ENCODE measurements around the gene NEMP1. TPM values are rescaled to one million over a fixed set of nuclear protein-coding genes. Genes with fewer than 3 reads are reported as not detected.
A peak's percentile ranks its signal among the peaks of the same experiment; 100 is the strongest.

The NEMP1 gene
- total and polyA plus RNA-seq, 2 of the 13 experiments (the other 11 are each of a cell fraction or from before 2014, with no cell fraction given) = 11.4 to 12.9 TPM

DNA sequence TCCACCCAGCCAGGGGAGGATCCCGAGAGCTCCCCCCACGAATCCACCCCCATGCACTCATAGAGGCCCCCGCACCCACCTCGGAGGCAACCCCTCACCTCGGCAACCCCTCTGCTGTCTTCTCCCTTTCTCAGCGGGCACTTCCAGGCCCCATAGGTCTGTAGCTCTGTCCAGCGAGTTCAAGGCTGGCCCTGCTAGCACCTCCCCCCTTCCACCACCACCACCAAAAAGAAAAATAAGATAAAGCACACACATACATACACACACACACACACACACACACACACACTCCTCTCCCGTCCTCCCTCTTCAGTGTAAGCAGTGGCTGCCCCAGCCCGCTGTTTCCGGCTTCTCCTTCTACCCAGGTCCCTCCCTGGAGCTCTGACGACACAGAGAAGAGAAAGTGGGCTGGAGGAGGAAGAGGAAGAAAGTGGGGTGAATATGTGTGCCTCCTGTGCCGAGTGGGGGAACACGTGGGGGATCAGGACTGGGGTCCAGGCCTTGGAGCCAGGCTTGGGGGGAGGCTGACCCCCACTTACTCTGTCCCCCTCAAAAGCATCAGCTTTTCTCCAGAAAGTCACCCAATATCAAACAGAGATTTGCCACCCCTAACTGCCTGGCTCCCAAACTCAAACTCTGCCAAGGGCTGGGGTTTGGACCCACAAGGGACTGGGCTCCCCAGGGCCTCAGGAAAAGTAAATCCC lies 32.6 kb upstream of the NEMP1 start, which contains the start of gene STAT6 (continued):
- no peak for TF ChIP-seq ZNF607 (CRISPR knock-in tag; IDR thresholded peaks at IDR 0.05; ENCODE audit: borderline replicate concordance)
- no peak for TF ChIP-seq FOSL2 (CRISPR knock-in tag; IDR thresholded peaks at IDR 0.05)
- no peak for TF ChIP-seq CEBPB (IDR thresholded peaks at IDR 0.05; ENCODE audit: borderline replicate concordance, low read depth, low read length)
- no peak for TF ChIP-seq ZNF766 (CRISPR knock-in tag; IDR thresholded peaks at IDR 0.05; ENCODE audit: borderline replicate concordance)
- no peak for TF ChIP-seq ZNF773 (CRISPR knock-in tag; IDR thresholded peaks at IDR 0.05; ENCODE audit: borderline replicate concordance)
- no peak for TF ChIP-seq ZNF790 (CRISPR knock-in tag; IDR thresholded peaks at IDR 0.05; ENCODE audit: borderline replicate concordance)
- TF ChIP-seq ZNF563 (CRISPR knock-in tag; IDR thresholded peaks at IDR 0.05) = 0 out of 2 replicates have a peak, but pooled peaks have one; percentile 41
- TF ChIP-seq ZNF891 (CRISPR knock-in tag; IDR thresholded peaks at IDR 0.05) = 0 out of 2 replicates have a peak, but pooled peaks have one; percentile 16
- TF ChIP-seq ERF (CRISPR knock-in tag; IDR thresholded peaks at IDR 0.05) = no peak; the same call in 1 of the 2 replicates
- TF ChIP-seq PHF8 (CRISPR knock-in tag; IDR thresholded peaks at IDR 0.05) = no peak
- 0 out of 2 replicates have a peak, but pooled peaks have one; percentile 15 for TF ChIP-seq KDM6A (CRISPR knock-in tag; IDR thresholded peaks at IDR 0.05; ENCODE audit: low read depth)
- TF ChIP-seq, protein P1, sequence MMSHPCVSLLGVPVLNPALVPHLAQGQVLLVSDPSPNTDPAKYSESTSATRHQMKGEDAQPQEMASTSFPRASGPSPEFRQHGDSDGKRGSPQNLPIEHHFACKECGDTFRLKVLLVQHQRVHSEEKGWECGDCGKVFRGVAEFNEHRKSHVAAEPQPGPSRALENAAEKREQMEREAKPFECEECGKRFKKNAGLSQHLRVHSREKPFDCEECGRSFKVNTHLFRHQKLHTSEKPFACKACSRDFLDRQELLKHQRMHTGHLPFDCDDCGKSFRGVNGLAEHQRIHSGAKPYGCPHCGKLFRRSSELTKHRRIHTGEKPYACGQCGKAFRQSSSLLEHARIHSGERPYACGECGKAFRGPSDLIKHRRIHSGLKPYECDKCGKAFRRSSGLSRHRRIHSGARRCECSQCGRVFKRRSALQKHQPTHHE (CRISPR knock-in tag; IDR thresholded peaks at IDR 0.05; ENCODE audit: borderline replicate concordance) = no peak
- no peak for TF ChIP-seq POGZ (CRISPR knock-in tag; IDR thresholded peaks at IDR 0.05)
- TF ChIP-seq, protein P2, sequence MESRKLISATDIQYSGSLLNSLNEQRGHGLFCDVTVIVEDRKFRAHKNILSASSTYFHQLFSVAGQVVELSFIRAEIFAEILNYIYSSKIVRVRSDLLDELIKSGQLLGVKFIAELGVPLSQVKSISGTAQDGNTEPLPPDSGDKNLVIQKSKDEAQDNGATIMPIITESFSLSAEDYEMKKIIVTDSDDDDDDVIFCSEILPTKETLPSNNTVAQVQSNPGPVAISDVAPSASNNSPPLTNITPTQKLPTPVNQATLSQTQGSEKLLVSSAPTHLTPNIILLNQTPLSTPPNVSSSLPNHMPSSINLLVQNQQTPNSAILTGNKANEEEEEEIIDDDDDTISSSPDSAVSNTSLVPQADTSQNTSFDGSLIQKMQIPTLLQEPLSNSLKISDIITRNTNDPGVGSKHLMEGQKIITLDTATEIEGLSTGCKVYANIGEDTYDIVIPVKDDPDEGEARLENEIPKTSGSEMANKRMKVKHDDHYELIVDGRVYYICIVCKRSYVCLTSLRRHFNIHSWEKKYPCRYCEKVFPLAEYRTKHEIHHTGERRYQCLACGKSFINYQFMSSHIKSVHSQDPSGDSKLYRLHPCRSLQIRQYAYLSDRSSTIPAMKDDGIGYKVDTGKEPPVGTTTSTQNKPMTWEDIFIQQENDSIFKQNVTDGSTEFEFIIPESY (CRISPR knock-in tag; IDR thresholded peaks at IDR 0.05) = no peak
- TF ChIP-seq ZNF138 (CRISPR knock-in tag; IDR thresholded peaks at IDR 0.05; ENCODE audit: low read depth) = no peak
- TF ChIP-seq, protein P3, sequence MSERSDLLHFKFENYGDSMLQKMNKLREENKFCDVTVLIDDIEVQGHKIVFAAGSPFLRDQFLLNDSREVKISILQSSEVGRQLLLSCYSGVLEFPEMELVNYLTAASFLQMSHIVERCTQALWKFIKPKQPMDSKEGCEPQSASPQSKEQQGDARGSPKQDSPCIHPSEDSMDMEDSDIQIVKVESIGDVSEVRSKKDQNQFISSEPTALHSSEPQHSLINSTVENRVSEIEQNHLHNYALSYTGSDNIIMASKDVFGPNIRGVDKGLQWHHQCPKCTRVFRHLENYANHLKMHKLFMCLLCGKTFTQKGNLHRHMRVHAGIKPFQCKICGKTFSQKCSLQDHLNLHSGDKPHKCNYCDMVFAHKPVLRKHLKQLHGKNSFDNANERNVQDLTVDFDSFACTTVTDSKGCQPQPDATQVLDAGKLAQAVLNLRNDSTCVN (CRISPR knock-in tag; IDR thresholded peaks at IDR 0.05; ENCODE audit: borderline replicate concordance) = no peak
- TF ChIP-seq, protein P4, sequence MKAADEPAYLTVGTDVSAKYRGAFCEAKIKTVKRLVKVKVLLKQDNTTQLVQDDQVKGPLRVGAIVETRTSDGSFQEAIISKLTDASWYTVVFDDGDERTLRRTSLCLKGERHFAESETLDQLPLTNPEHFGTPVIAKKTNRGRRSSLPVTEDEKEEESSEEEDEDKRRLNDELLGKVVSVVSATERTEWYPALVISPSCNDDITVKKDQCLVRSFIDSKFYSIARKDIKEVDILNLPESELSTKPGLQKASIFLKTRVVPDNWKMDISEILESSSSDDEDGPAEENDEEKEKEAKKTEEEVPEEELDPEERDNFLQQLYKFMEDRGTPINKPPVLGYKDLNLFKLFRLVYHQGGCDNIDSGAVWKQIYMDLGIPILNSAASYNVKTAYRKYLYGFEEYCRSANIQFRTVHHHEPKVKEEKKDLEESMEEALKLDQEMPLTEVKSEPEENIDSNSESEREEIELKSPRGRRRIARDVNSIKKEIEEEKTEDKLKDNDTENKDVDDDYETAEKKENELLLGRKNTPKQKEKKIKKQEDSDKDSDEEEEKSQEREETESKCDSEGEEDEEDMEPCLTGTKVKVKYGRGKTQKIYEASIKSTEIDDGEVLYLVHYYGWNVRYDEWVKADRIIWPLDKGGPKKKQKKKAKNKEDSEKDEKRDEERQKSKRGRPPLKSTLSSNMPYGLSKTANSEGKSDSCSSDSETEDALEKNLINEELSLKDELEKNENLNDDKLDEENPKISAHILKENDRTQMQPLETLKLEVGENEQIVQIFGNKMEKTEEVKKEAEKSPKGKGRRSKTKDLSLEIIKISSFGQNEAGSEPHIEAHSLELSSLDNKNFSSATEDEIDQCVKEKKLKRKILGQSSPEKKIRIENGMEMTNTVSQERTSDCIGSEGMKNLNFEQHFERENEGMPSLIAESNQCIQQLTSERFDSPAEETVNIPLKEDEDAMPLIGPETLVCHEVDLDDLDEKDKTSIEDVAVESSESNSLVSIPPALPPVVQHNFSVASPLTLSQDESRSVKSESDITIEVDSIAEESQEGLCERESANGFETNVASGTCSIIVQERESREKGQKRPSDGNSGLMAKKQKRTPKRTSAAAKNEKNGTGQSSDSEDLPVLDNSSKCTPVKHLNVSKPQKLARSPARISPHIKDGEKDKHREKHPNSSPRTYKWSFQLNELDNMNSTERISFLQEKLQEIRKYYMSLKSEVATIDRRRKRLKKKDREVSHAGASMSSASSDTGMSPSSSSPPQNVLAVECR (CRISPR knock-in tag; IDR thresholded peaks at IDR 0.05; ENCODE audit: borderline replicate concordance) = peak; percentile 1; the same call in 1 of the 2 replicates
- TF ChIP-seq KLF11 (CRISPR knock-in tag; IDR thresholded peaks at IDR 0.05) = 0 out of 2 replicates have a peak, but pooled peaks have one; percentile 24
- TF ChIP-seq, protein P5, sequence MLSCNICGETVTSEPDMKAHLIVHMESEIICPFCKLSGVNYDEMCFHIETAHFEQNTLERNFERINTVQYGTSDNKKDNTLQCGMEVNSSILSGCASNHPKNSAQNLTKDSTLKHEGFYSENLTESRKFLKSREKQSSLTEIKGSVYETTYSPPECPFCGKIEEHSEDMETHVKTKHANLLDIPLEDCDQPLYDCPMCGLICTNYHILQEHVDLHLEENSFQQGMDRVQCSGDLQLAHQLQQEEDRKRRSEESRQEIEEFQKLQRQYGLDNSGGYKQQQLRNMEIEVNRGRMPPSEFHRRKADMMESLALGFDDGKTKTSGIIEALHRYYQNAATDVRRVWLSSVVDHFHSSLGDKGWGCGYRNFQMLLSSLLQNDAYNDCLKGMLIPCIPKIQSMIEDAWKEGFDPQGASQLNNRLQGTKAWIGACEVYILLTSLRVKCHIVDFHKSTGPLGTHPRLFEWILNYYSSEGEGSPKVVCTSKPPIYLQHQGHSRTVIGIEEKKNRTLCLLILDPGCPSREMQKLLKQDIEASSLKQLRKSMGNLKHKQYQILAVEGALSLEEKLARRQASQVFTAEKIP (CRISPR knock-in tag; IDR thresholded peaks at IDR 0.05; ENCODE audit: borderline replicate concordance) = no peak

All from HepG2 (cell line).